Caco-2 (cell line): ENCODE results near the gene ULK2. TPM values are rescaled to one million over a fixed set of nuclear protein-coding genes. Genes with fewer than 3 reads are reported as not detected.

Experiments used
- BruUV-seq: library from RNA; stranded (reverse); fragments of 400-500 nt; replicated peaks from 2 replicates; lab custom pipeline; 2021; lab: Mats Ljungman, UMichigan
- CTCF ChIA-PET: fragments of 300-600 bp; sonication (Branson Sonifier 250); formaldehyde crosslinking; loops from one replicate; lab custom pipeline; 2022; ENCODE audit warnings: antibody characterized with exemption; lab: Charles Lee
- POLR2A ChIA-PET: fragments of 300-600 bp; sonication (Branson Sonifier 250); formaldehyde crosslinking; loops from one replicate; lab custom pipeline; 2022; ENCODE audit warnings: antibody characterized with exemption; lab: Charles Lee
- DNase-seq, 2 experiments: peaks; one replicate each; pipeline versions ENCODE4 v3.0.0 to v3.0.0-alpha.2; 2020 to 2022
- H3K27me3 ChIP-seq: replicated peaks from 2 replicates; pipeline ENCODE4 v1.6.0; 2011; ENCODE audit warnings: low read length; ENCODE audit not compliant: control insufficient read depth, insufficient read depth
- H3K36me3 ChIP-seq: 2 replicates; pipeline ENCODE4 v1.5.1; 2011; ENCODE audit warnings: low read length; ENCODE audit not compliant: control insufficient read depth, insufficient read depth
- H3K4me1 ChIP-seq: fragments of 250-450 bp; sonication (Bioruptor Pico); 2 replicates; pipeline ENCODE4 v1.5.1; 2020; ENCODE audit warnings: mild to moderate bottlenecking
- H3K4me3 ChIP-seq: 2 replicates; pipeline ENCODE4 v1.5.1; 2011; ENCODE audit warnings: low read depth, mild to moderate bottlenecking, control low read depth, low read length
- H3K9me3 ChIP-seq: fragments of 250-450 bp; sonication (Bioruptor Pico); 2 replicates; pipeline ENCODE4 v1.5.1; 2020; ENCODE audit warnings: mild to moderate bottlenecking, moderate library complexity
- H3K27ac Mint-ChIP-seq: one replicate; pipeline ENCODE4 v1.8.0; 2022; ENCODE audit warnings: mixed read lengths; ENCODE audit not compliant: unreplicated experiment
- H3K27me3 Mint-ChIP-seq: one replicate; pipeline ENCODE4 v1.8.0; 2022; ENCODE audit warnings: mixed read lengths; ENCODE audit not compliant: insufficient read depth, unreplicated experiment
- H3K36me3 Mint-ChIP-seq: one replicate; pipeline ENCODE4 v1.8.0; 2022; ENCODE audit warnings: mild to moderate bottlenecking, mixed read lengths; ENCODE audit not compliant: insufficient read depth, unreplicated experiment
- H3K4me1 Mint-ChIP-seq: one replicate; pipeline ENCODE4 v1.8.0; 2022; ENCODE audit warnings: low read depth, mixed read lengths; ENCODE audit not compliant: unreplicated experiment
- H3K4me3 Mint-ChIP-seq: one replicate; pipeline ENCODE4 v1.8.0; 2022; ENCODE audit warnings: mild to moderate bottlenecking, moderate library complexity, mixed read lengths; ENCODE audit not compliant: unreplicated experiment
- H3K9me3 Mint-ChIP-seq: one replicate; pipeline ENCODE4 v1.8.0; 2022; ENCODE audit warnings: mixed read lengths; ENCODE audit not compliant: unreplicated experiment
- CTCF ChIP-seq, 2 experiments: fragments of 200-600 bp in 1 of 2; IDR thresholded peaks; 1 replicate in 1 of 2; 2 replicates in 1 of 2; pipeline versions ENCODE4 v1.5.1 to v1.8.0; 2011 to 2022; ENCODE audit warnings: antibody characterized with exemption in 1 of 2, control low read depth in 1 of 2, inconsistent platforms in 1 of 2, low read depth in 1 of 2, low read length in 1 of 2, mild to moderate bottlenecking in 1 of 2, moderate library complexity in 1 of 2; ENCODE audit not compliant: insufficient read depth in 1 of 2, severe bottlenecking in 1 of 2, unreplicated experiment in 1 of 2
- intact Hi-C: fragments of 100-400 bp; cut with micrococcal nuclease; formaldehyde crosslinking; loops from one replicate; pipeline ENCODE4 v1.10.0; 2022; ENCODE audit not compliant: unreplicated experiment
- total RNA-seq: library from RNA; stranded (reverse); gene quantifications from 2 replicates; pipeline ENCODE4 v1.2.3, GENCODE V29; 2022

The ULK2 gene
- total RNA-seq, 1 experiment from 2014 or later = 9.2 TPM

- DNase-seq = peak; percentile 44 to 67
- Histone ChIP-seq H3K9me3 (no peaks in the 10 kb centered on the region), H3K4me1 (peaks cover 29% of the 10 kb centered on the region), H3K27me3 (no peaks in the 10 kb centered on the region), H3K4me3 (no peak overlapping the region), H3K36me3 (no peaks in the 10 kb centered on the region)
- H3K4me1 Mint-ChIP-seq = peaks cover 14% of the 10 kb centered on the region
- TF ChIP-seq CTCF (IDR thresholded peaks at IDR 0.05; ENCODE audit: insufficient read depth in 1 of 2, low read depth in 1 of 2, low read length in 1 of 2, severe bottlenecking in 1 of 2, unreplicated experiment in 1 of 2) = no peak
- no peaks in the 10 kb centered on the region for H3K9me3 Mint-ChIP-seq
- intact Hi-C loops = no loop called here
- peak overlapping the region; percentile 50 for H3K27ac Mint-ChIP-seq
- CTCF ChIA-PET = interaction anchor here (0.6 kb wide), 1 partner anchor 220 kb away, joined by 3 read pairs; no protein-coding TSS in a partner anchor
- POLR2A ChIA-PET = no interaction called here
- no peaks in the 10 kb centered on the region for H3K36me3 Mint-ChIP-seq
- H3K27me3 Mint-ChIP-seq = no peaks in the 10 kb centered on the region
- peak overlapping the region; percentile 1 for H3K4me3 Mint-ChIP-seq
- BruUV-seq = no TSS peak
Measured at GRCh38 chr17:19733953-19734526, 133.7 kb downstream of the ULK2 start.

- ChIA-PET POLR2A (no interaction called here), CTCF (no interaction called here)
- H3K4me1 ChIP-seq = peaks cover 29% of the 10 kb centered on the region
- no peaks in the 10 kb centered on the region for H3K9me3 ChIP-seq
- DNase-seq = no peak
- H3K4me3 ChIP-seq = no peak overlapping the region
- Mint-ChIP-seq H3K4me1 (peaks cover 14% of the 10 kb centered on the region), H3K9me3 (no peaks in the 10 kb centered on the region), H3K27me3 (no peaks in the 10 kb centered on the region), H3K36me3 (no peaks in the 10 kb centered on the region), H3K27ac (peak overlapping the region; percentile 42), H3K4me3 (no peak overlapping the region)
- H3K36me3 ChIP-seq = no peaks in the 10 kb centered on the region
- BruUV-seq = no TSS peak
- intact Hi-C loops = no loop called here
- no peaks in the 10 kb centered on the region for H3K27me3 ChIP-seq
- no peak for TF ChIP-seq CTCF (IDR thresholded peaks at IDR 0.05; ENCODE audit: insufficient read depth in 1 of 2, low read depth in 1 of 2, low read length in 1 of 2, severe bottlenecking in 1 of 2, unreplicated experiment in 1 of 2)
Measured at GRCh38 chr17:19731626-19732025, 136.1 kb downstream of the ULK2 start.

- H3K9me3 Mint-ChIP-seq = no peaks in the 10 kb centered on the region
- CTCF ChIA-PET = no interaction called here
- no peaks in the 10 kb centered on the region for H3K9me3 ChIP-seq
- intact Hi-C loops = no loop called here
- POLR2A ChIA-PET = no interaction called here
- H3K36me3 ChIP-seq = no peaks in the 10 kb centered on the region
- no peak overlapping the region for H3K4me3 Mint-ChIP-seq
- no peak for TF ChIP-seq CTCF (IDR thresholded peaks at IDR 0.05; ENCODE audit: insufficient read depth in 1 of 2, low read depth in 1 of 2, low read length in 1 of 2, severe bottlenecking in 1 of 2, unreplicated experiment in 1 of 2)
- peaks cover 8% of the 10 kb centered on the region for H3K4me1 Mint-ChIP-seq
- H3K27me3 ChIP-seq = no peaks in the 10 kb centered on the region
- peaks cover 25% of the 10 kb centered on the region for H3K4me1 ChIP-seq
- no TSS peak for BruUV-seq
- H3K27ac Mint-ChIP-seq = no peak overlapping the region
- H3K36me3 Mint-ChIP-seq = no peaks in the 10 kb centered on the region
- no peaks in the 10 kb centered on the region for H3K27me3 Mint-ChIP-seq
- H3K4me3 ChIP-seq = no peak overlapping the region
- no peak for DNase-seq
Measured at GRCh38 chr17:19730843-19731242, 136.9 kb downstream of the ULK2 start.
